ENCODE data around the gene ANKRD12. TPM values are rescaled to one million over a fixed set of nuclear protein-coding genes. Genes with fewer than 3 reads are reported as not detected.

The ANKRD12 gene
- total RNA-seq, 1 donor from 2014 or later, result 47.6 TPM

GRCh38 chr18:9177031-9177430 is 40.5 kb downstream of the ANKRD12 start:
- Mint-ChIP-seq H3K27me3 (ENCODE audit: low read depth) (no peaks in the 10 kb centered on the region), H3K9me3 (no peaks in the 10 kb centered on the region), H3K4me1 (no peaks in the 10 kb centered on the region), H3K27ac (no peak overlapping the region), H3K36me3 (peaks cover 10% of the 10 kb centered on the region), H3K4me3 (no peak overlapping the region)
- DNase-seq (ENCODE audit: low spot score in 2 of 2, unreplicated experiment in 2 of 2), result no peak
- TF ChIP-seq, protein P1, sequence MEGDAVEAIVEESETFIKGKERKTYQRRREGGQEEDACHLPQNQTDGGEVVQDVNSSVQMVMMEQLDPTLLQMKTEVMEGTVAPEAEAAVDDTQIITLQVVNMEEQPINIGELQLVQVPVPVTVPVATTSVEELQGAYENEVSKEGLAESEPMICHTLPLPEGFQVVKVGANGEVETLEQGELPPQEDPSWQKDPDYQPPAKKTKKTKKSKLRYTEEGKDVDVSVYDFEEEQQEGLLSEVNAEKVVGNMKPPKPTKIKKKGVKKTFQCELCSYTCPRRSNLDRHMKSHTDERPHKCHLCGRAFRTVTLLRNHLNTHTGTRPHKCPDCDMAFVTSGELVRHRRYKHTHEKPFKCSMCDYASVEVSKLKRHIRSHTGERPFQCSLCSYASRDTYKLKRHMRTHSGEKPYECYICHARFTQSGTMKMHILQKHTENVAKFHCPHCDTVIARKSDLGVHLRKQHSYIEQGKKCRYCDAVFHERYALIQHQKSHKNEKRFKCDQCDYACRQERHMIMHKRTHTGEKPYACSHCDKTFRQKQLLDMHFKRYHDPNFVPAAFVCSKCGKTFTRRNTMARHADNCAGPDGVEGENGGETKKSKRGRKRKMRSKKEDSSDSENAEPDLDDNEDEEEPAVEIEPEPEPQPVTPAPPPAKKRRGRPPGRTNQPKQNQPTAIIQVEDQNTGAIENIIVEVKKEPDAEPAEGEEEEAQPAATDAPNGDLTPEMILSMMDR (IDR thresholded peaks at IDR 0.05; ENCODE audit: unreplicated experiment), result no peak

- H3K27ac Mint-ChIP-seq, result no peak overlapping the region
- no peak for DNase-seq (ENCODE audit: low spot score in 2 of 2, unreplicated experiment in 2 of 2)
- peaks cover 3% of the 10 kb centered on the region for H3K9me3 Mint-ChIP-seq
- H3K4me3 Mint-ChIP-seq, result no peak overlapping the region
- no peaks in the 10 kb centered on the region for H3K27me3 Mint-ChIP-seq (ENCODE audit: low read depth)
- H3K4me1 Mint-ChIP-seq, result no peaks in the 10 kb centered on the region
- TF ChIP-seq, protein P1 (IDR thresholded peaks at IDR 0.05; ENCODE audit: unreplicated experiment), result no peak
- H3K36me3 Mint-ChIP-seq, result peaks cover 10% of the 10 kb centered on the region
Observed at GRCh38 chr18:9177466-9177865, 40.9 kb downstream of the ANKRD12 start.

GRCh38 chr18:9178557-9178956 is 42.0 kb downstream of the ANKRD12 start:
- Mint-ChIP-seq H3K36me3 (peaks cover 21% of the 10 kb centered on the region), H3K4me3 (no peak overlapping the region), H3K9me3 (peaks cover 14% of the 10 kb centered on the region), H3K27me3 (ENCODE audit: low read depth) (no peaks in the 10 kb centered on the region), H3K27ac (no peak overlapping the region), H3K4me1 (no peaks in the 10 kb centered on the region)
- no peak for DNase-seq (ENCODE audit: low spot score in 2 of 2, unreplicated experiment in 2 of 2)
- TF ChIP-seq, protein P1 (IDR thresholded peaks at IDR 0.05; ENCODE audit: unreplicated experiment), result no peak

DNA sequence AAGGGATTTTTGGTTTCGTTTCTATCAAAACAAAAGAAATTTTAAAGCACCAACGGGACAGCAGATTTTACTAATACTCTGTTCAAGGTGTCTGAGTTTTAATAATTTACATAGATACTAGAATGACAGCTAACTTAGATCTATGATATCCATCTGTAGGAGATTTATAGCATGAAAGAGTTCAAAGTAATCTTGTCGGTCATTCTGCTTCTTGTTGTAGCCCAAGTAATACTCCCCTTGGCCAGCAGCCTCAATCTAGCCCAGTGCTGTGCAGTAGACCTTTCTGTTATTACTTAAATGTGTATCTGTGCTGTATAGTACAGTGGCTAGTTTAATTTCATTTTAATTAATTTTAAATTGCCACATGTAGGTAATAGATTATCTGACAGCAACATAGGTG is 44.7 kb downstream of the ANKRD12 start:
- H3K4me3 Mint-ChIP-seq, result no peak overlapping the region
- peaks cover 16% of the 10 kb centered on the region for H3K9me3 Mint-ChIP-seq
- no peaks in the 10 kb centered on the region for H3K27me3 Mint-ChIP-seq (ENCODE audit: low read depth)
- H3K4me1 Mint-ChIP-seq, result no peaks in the 10 kb centered on the region
- H3K36me3 Mint-ChIP-seq, result peaks cover 34% of the 10 kb centered on the region
- TF ChIP-seq, protein P1 (IDR thresholded peaks at IDR 0.05; ENCODE audit: unreplicated experiment), result no peak
- no peak for DNase-seq (ENCODE audit: low spot score in 2 of 2, unreplicated experiment in 2 of 2)
- no peak overlapping the region for H3K27ac Mint-ChIP-seq

GRCh38 chr18:9182852-9183399 is 46.3 kb downstream of the ANKRD12 start:
- TF ChIP-seq, protein P1 (IDR thresholded peaks at IDR 0.05; ENCODE audit: unreplicated experiment), result no peak
- no peak overlapping the region for H3K4me3 Mint-ChIP-seq

More at GRCh38 chr18:9182852-9183399, 46.3 kb downstream of the ANKRD12 start:
- Mint-ChIP-seq H3K27me3 (ENCODE audit: low read depth) (no peaks in the 10 kb centered on the region), H3K9me3 (peaks cover 16% of the 10 kb centered on the region), H3K36me3 (peaks cover 37% of the 10 kb centered on the region), H3K27ac (no peak overlapping the region), H3K4me1 (no peaks in the 10 kb centered on the region)
- no peak for DNase-seq (ENCODE audit: low spot score in 2 of 2, unreplicated experiment in 2 of 2)
